OCI-LY3 (cell line): ENCODE results near the gene PTPRA.

Source experiments
- H2AFZ ChIP-seq: fragments of 200-600, 300-600 bp; shearing (Covaris generic); 2 replicates; pipeline ENCODE4 v1.6.0; 2014; ENCODE audit warnings: antibody characterized with exemption, low read depth, low read length
- H3K27ac ChIP-seq: fragments of 200-600, 300-600 bp; sonication (generic); 2 replicates; pipeline ENCODE4 v1.5.1; 2014; ENCODE audit warnings: mild to moderate bottlenecking, low read length, moderate library complexity, mixed read lengths
- H3K27me3 ChIP-seq: fragments of 200-600, 300-600 bp; sonication (generic); 2 replicates; pipeline ENCODE4 v1.6.1; 2014; ENCODE audit warnings: low read depth, low read length, mixed read lengths
- H3K36me3 ChIP-seq: fragments of 200-600, 300-600 bp; sonication (generic); replicated peaks from 2 replicates; pipeline ENCODE3; 2014; ENCODE audit warnings: low read depth, low read length, mixed read lengths
- H3K4me1 ChIP-seq: fragments of 300-600, 200-600 bp; sonication (generic); 2 replicates; pipeline ENCODE4 v1.6.1; 2014; ENCODE audit warnings: low read length, mixed read lengths
- H3K4me2 ChIP-seq: fragments of 200-600, 300-600 bp; sonication (generic); 2 replicates; pipeline ENCODE4 v1.6.1; 2014; ENCODE audit warnings: low read length, mixed read lengths
- H3K4me3 ChIP-seq: fragments of 300-600, 200-600 bp; sonication (generic); 2 replicates; pipeline ENCODE4 v1.5.1; 2014; ENCODE audit warnings: antibody characterized with exemption, mild to moderate bottlenecking, low read length, moderate library complexity
- H3K79me2 ChIP-seq: fragments of 300-600, 200-600 bp; shearing (Covaris generic); 2 replicates; pipeline ENCODE4 v1.6.1; 2014; ENCODE audit warnings: mild to moderate bottlenecking, low read length, mixed read lengths
- H3K9ac ChIP-seq: fragments of 300-600, 200-600 bp; shearing (Covaris generic); 2 replicates; pipeline ENCODE4 v1.6.0; 2014; ENCODE audit warnings: mild to moderate bottlenecking, low read length, moderate library complexity
- H3K9me3 ChIP-seq: fragments of 200-600, 300-600 bp; shearing (Covaris generic); 2 replicates; pipeline ENCODE4 v1.6.1; 2014; ENCODE audit warnings: low read length, mixed read lengths; ENCODE audit not compliant: insufficient read depth
- H4K20me1 ChIP-seq: fragments of 200-600, 300-600 bp; sonication (generic); 2 replicates; pipeline ENCODE4 v1.6.1; 2016; ENCODE audit warnings: low read length, mixed read lengths; ENCODE audit not compliant: insufficient read depth
- EZH2phosphoT487 ChIP-seq: fragments of 200-600 bp; shearing (Covaris generic); IDR thresholded peaks from 2 replicates; pipeline ENCODE4 v1.6.1; 2018; ENCODE audit warnings: antibody characterized with exemption, mixed run types, low read depth
- TF ChIP-seq, protein P1 (sequence below): fragments of 200-600, 300-600 bp; sonication (generic); IDR thresholded peaks from 2 replicates; pipeline ENCODE4 v1.5.1; 2014; ENCODE audit warnings: antibody characterized with exemption, low read length, low read depth

PTPRA gene

DNA sequence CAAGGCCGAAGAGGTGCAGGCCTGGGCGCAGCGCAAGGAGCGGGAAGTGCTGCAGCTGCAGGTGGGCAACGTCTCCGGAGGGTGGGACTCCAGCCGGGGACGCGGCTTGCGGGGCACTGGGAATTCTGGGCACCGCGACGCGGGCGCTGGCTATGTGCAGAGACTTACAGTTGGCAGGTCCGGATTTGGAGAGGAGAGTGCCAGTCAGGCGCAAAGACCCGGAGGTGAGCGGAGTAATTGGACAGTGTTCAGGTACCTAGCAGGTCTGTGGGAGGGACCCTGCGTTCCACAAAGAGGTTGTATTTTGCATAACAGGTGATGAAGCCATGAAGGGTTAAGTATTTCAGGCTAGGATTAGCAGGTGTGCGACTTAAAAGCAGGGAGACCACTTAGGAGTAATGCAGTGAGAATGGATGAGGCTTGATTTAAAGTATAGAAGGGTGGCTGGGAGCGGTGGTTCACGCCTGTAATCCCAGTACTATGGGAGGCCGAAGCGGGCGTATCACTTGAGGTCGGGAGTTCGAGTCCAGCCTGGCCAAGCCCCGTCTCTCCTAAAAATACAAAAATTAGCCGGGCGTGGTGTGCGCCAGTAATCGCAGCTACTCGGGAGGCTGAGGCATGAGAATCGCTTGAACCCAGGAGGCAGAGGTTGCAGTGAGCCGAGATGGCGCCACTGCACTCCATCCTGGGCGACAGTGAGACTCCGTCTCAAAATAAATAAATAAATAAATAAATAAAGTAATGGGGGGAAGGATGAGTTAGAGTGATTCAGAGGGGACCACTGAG lies 173.6 kb downstream of the PTPRA start:
- peak overlapping the region; percentile 85; the same call in 1 of the 2 replicates for H2AFZ ChIP-seq
- peaks cover 13% of the 10 kb centered on the region for H3K4me1 ChIP-seq
- H3K4me2 ChIP-seq: peak overlapping the region; percentile 69

GRCh38 chr20:3047486-3048419 lies 174.5 kb downstream of the PTPRA start:
- H2AFZ ChIP-seq: no peak overlapping the region
- no peaks in the 10 kb centered on the region for H3K9me3 ChIP-seq
- H3K4me3 ChIP-seq: no peak overlapping the region
- no peak overlapping the region for H3K9ac ChIP-seq
- H3K27me3 ChIP-seq: no peaks in the 10 kb centered on the region
- H3K27ac ChIP-seq: no peak overlapping the region
- H3K4me2 ChIP-seq: peak overlapping the region; percentile 24; the same call in 1 of the 2 replicates
- H3K4me1 ChIP-seq: peaks cover 13% of the 10 kb centered on the region
- H4K20me1 ChIP-seq: no peaks in the 10 kb centered on the region; the same call in 1 of the 2 replicates
- H3K36me3 ChIP-seq: peaks cover 30% of the 10 kb centered on the region
- H3K79me2 ChIP-seq: peaks cover 21% of the 10 kb centered on the region
- TF ChIP-seq, protein P1, sequence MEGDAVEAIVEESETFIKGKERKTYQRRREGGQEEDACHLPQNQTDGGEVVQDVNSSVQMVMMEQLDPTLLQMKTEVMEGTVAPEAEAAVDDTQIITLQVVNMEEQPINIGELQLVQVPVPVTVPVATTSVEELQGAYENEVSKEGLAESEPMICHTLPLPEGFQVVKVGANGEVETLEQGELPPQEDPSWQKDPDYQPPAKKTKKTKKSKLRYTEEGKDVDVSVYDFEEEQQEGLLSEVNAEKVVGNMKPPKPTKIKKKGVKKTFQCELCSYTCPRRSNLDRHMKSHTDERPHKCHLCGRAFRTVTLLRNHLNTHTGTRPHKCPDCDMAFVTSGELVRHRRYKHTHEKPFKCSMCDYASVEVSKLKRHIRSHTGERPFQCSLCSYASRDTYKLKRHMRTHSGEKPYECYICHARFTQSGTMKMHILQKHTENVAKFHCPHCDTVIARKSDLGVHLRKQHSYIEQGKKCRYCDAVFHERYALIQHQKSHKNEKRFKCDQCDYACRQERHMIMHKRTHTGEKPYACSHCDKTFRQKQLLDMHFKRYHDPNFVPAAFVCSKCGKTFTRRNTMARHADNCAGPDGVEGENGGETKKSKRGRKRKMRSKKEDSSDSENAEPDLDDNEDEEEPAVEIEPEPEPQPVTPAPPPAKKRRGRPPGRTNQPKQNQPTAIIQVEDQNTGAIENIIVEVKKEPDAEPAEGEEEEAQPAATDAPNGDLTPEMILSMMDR: no peak
- TF ChIP-seq EZH2phosphoT487: no peak

More for the DNA sequence above, 173.6 kb downstream of the PTPRA start:
- H4K20me1 ChIP-seq: no peaks in the 10 kb centered on the region; the same call in 1 of the 2 replicates
- H3K27me3 ChIP-seq: no peaks in the 10 kb centered on the region
- peaks cover 30% of the 10 kb centered on the region for H3K36me3 ChIP-seq
- H3K27ac ChIP-seq: peak overlapping the region; percentile 55
- TF ChIP-seq, protein P1: no peak
- no peak for TF ChIP-seq EZH2phosphoT487
- H3K79me2 ChIP-seq: peaks cover 21% of the 10 kb centered on the region
- H3K4me3 ChIP-seq: peak overlapping the region; percentile 95
- peak overlapping the region; percentile 83 for H3K9ac ChIP-seq
- no peaks in the 10 kb centered on the region for H3K9me3 ChIP-seq

DNA sequence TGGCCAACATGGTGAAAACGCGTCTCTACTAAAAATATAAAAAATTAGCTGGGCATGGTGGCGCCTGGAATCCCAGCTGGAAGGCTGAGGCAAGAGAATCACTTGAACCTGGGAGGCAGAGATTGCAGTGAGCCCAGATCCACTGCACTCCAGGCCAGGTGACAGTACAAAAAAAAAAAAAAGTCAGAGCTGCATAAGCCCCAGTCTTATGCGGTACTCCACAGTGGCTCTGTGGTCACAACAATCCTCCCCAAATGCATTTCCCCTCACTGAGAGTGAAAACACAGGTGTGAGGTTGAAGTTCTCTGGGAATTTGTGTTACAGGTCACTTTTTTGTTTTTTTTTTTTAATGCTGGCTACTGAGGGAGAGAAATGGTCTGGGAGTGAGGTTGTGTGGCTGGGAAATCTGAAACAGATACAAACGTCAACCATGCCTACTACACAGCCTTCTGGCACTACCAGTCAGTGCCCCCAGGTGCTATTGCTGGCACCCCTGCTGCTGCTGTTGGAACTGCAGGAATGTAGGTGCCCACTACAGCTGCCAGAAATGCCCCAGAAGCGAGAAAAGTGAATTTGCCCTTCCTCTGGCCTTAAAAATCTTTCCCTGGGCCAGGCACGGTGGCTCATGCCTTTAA lies 178.2 kb downstream of the PTPRA start:
- H3K4me2 ChIP-seq: no peak overlapping the region
- peaks cover 30% of the 10 kb centered on the region for H3K36me3 ChIP-seq
- TF ChIP-seq, protein P1: no peak
- TF ChIP-seq EZH2phosphoT487: no peak
- peaks cover 8% of the 10 kb centered on the region for H3K4me1 ChIP-seq
- H3K27ac ChIP-seq: no peak overlapping the region
- H3K27me3 ChIP-seq: no peaks in the 10 kb centered on the region
- H2AFZ ChIP-seq: no peak overlapping the region
- H3K4me3 ChIP-seq: no peak overlapping the region
- no peaks in the 10 kb centered on the region for H3K9me3 ChIP-seq
- H4K20me1 ChIP-seq: no peaks in the 10 kb centered on the region; the same call in 1 of the 2 replicates
- no peak overlapping the region for H3K9ac ChIP-seq
- H3K79me2 ChIP-seq: peaks cover 15% of the 10 kb centered on the region
